Measurements from ENCODE around the gene SCAMP4. TPM values are rescaled to one million over a fixed set of nuclear protein-coding genes. Genes with fewer than 3 reads are reported as not detected.

SCAMP4 gene
- total RNA-seq, 1 experiment from 2014 or later = 63.3 TPM

DNA sequence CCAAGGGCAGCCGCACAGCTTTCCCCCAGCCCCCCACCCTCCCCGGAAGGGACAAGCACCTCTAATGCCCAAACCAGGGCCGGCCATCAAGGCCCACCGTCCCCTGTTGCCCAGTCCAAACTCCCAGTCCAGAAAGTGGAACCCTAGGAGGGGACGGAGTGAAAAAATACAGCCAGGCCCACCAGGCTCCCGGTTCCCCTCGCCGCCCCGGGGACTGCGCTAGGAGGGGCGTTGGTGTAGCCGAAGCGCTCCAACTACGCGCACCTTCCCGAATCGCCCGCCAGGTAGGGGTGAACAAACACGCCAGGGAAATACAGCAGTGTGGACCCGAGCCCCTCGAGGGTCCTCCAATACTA lies 43.2 kb upstream of the SCAMP4 start:
- BruUV-seq (replicated peaks) = TSS peak; percentile 77
- ChIA-PET RAD21 (ENCODE audit: low non-redundant PET in 1 of 2, low total read pairs in 2 of 2, uncharacterized antibody in 2 of 2, unreplicated experiment in 2 of 2) (no interaction called here), POLR2A (no interaction called here)

More for the DNA sequence above, 43.2 kb upstream of the SCAMP4 start:
- no peaks in the 10 kb centered on the region for H3K27me3 ChIP-seq (ENCODE audit: insufficient read depth, low read length)
- ATAC-seq (no peak), DNase-seq (ENCODE audit: low read depth, low spot score) (no peak)
- no peaks in the 10 kb centered on the region for H3K9me3 ChIP-seq (ENCODE audit: control insufficient read depth in 1 of 2, insufficient read depth in 1 of 2, low read depth in 1 of 2, low read length in 2 of 2)
- H3K9ac ChIP-seq (ENCODE audit: low read length) = peak overlapping the region; percentile 97
- H2AFZ ChIP-seq (ENCODE audit: low read depth, low read length, poor library complexity, severe bottlenecking) = no peak overlapping the region
- peak overlapping the region; percentile 91 to 94 for H3K4me3 ChIP-seq (replicated peaks in 1 of 2; ENCODE audit: low read depth in 1 of 2, low read length in 2 of 2)
- 0 out of 4 replicates have a peak, but pooled peaks cover 0 to 4% of the 10 kb centered on the region in 2 experiments for H3K36me3 ChIP-seq (ENCODE audit: control insufficient read depth in 1 of 2, insufficient read depth in 2 of 2, low read length in 2 of 2)
- peak overlapping the region; percentile 99 for H3K27ac ChIP-seq (ENCODE audit: low read depth, low read length)
- CTCF ChIA-PET = no interaction called here
- H3K4me2 ChIP-seq (ENCODE audit: low read length) = peak overlapping the region; percentile 91
- intact Hi-C loops (cut with micrococcal nuclease) = no loop called here
- TF ChIP-seq MAX (IDR thresholded peaks at IDR 0.05) = no peak; the same call in 1 of the 2 replicates
- TF ChIP-seq, protein P1, sequence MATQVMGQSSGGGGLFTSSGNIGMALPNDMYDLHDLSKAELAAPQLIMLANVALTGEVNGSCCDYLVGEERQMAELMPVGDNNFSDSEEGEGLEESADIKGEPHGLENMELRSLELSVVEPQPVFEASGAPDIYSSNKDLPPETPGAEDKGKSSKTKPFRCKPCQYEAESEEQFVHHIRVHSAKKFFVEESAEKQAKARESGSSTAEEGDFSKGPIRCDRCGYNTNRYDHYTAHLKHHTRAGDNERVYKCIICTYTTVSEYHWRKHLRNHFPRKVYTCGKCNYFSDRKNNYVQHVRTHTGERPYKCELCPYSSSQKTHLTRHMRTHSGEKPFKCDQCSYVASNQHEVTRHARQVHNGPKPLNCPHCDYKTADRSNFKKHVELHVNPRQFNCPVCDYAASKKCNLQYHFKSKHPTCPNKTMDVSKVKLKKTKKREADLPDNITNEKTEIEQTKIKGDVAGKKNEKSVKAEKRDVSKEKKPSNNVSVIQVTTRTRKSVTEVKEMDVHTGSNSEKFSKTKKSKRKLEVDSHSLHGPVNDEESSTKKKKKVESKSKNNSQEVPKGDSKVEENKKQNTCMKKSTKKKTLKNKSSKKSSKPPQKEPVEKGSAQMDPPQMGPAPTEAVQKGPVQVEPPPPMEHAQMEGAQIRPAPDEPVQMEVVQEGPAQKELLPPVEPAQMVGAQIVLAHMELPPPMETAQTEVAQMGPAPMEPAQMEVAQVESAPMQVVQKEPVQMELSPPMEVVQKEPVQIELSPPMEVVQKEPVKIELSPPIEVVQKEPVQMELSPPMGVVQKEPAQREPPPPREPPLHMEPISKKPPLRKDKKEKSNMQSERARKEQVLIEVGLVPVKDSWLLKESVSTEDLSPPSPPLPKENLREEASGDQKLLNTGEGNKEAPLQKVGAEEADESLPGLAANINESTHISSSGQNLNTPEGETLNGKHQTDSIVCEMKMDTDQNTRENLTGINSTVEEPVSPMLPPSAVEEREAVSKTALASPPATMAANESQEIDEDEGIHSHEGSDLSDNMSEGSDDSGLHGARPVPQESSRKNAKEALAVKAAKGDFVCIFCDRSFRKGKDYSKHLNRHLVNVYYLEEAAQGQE (IDR thresholded peaks at IDR 0.05; ENCODE audit: low read depth) = no peak
- no peak for TF ChIP-seq EZH2phosphoT487 (IDR thresholded peaks at IDR 0.05; ENCODE audit: borderline replicate concordance)
- TF ChIP-seq SP1 (IDR thresholded peaks at IDR 0.05; ENCODE audit: low read depth) = no peak
- no peak for TF ChIP-seq CBX3 (IDR thresholded peaks at IDR 0.05; ENCODE audit: low read depth)
- no peak for TF ChIP-seq TCF7L2 (IDR thresholded peaks at IDR 0.05; ENCODE audit: borderline replicate concordance, extremely low read depth, insufficient read depth, insufficient read length)
- no peak for TF ChIP-seq ZNF274 (IDR thresholded peaks at IDR 0.05; ENCODE audit: low read depth, low read length)
- no peak for TF ChIP-seq ELF1 (IDR thresholded peaks at IDR 0.05; ENCODE audit: borderline replicate concordance, low read depth)
- peaks cover 50 to 66% of the 10 kb centered on the region in 2 experiments for H3K4me1 ChIP-seq (ENCODE audit: control insufficient read depth in 1 of 2, insufficient read depth in 2 of 2, low read length in 2 of 2)
- no peaks in the 10 kb centered on the region for H3K9me2 ChIP-seq (ENCODE audit: insufficient read depth)
- H4K20me1 ChIP-seq (ENCODE audit: insufficient read depth) = no peaks in the 10 kb centered on the region; the same call in 1 of the 2 replicates
- peaks cover 56% of the 10 kb centered on the region for H3K79me2 ChIP-seq (ENCODE audit: insufficient read depth, low read length)

Measured in HCT116 (cell line).